AG09319 (cell line): ENCODE measurements around the gene LAMA5.

ENCODE experiments used
- DNase-seq: peaks from one replicate; pipeline ENCODE4 v3.0.0-alpha.2; 2010; ENCODE audit warnings: low read depth; ENCODE audit errors: extremely low read depth
- CTCF ChIP-seq: IDR thresholded peaks from 2 replicates; pipeline ENCODE4 v1.5.1; 2011; ENCODE audit warnings: low read depth, mild to moderate bottlenecking, inconsistent platforms, low read length, moderate library complexity

The LAMA5 gene

GRCh38 chr20:62282877-62283503 lies 84.1 kb downstream of the LAMA5 start:
- no peak for DNase-seq
- TF ChIP-seq CTCF: no peak

- DNase-seq: no peak
- TF ChIP-seq CTCF: no peak
These were observed 85.0 kb downstream of the LAMA5 start for GRCh38 chr20:62282103-62282502.

GRCh38 chr20:62281161-62281933 lies 85.8 kb downstream of the LAMA5 start:
- no peak for DNase-seq
- no peak for TF ChIP-seq CTCF

GRCh38 chr20:62280303-62280702 lies 86.8 kb downstream of the LAMA5 start:
- no peak for TF ChIP-seq CTCF
- no peak for DNase-seq

GRCh38 chr20:62277253-62277652 lies 89.9 kb downstream of the LAMA5 start:
- no peak for DNase-seq
- TF ChIP-seq CTCF: no peak

GRCh38 chr20:62276439-62276838 lies 90.7 kb downstream of the LAMA5 start:
- DNase-seq: no peak
- TF ChIP-seq CTCF: no peak

- no peak for DNase-seq
- no peak for TF ChIP-seq CTCF
These were observed 91.9 kb downstream of the LAMA5 start for GRCh38 chr20:62275219-62275618.
